Measurements from ENCODE around the gene TADA2B. TPM values are rescaled to one million over a fixed set of nuclear protein-coding genes. Genes with fewer than 3 reads are reported as not detected.
A peak's percentile ranks its signal among the peaks of the same experiment; 100 is the strongest.

TADA2B gene
- total RNA-seq, 1 donor from 2014 or later, result 19.8 TPM

DNA sequence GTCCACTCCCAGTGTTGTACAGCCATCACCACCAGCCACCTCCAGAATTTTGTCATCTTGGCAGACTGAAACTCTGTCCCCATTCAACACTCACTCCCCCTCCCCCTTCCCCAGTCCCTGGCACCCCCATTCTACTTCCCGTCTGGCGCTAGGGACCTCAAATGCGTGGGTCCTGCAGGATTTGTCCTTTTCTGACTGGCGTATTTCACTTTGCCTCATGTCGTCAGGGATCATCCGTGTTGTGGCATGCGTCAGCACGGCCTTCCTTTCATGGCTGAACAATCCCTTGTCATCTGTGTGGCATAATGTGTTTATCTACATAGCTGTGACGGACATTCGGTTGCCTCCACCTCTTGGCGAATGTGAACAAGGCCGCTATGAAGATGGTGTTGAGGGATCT is 5.5 kb downstream of the TADA2B start:
- Mint-ChIP-seq H3K9me3 (ENCODE audit: unreplicated experiment) (no peaks in the 10 kb centered on the region), H3K4me1 (ENCODE audit: low read depth, unreplicated experiment) (peaks cover 28% of the 10 kb centered on the region), H3K27me3 (ENCODE audit: low read depth, unreplicated experiment) (no peaks in the 10 kb centered on the region), H3K36me3 (ENCODE audit: low read depth, unreplicated experiment) (peaks cover 10% of the 10 kb centered on the region), H3K27ac (ENCODE audit: unreplicated experiment) (no peak overlapping the region), H3K4me3 (ENCODE audit: unreplicated experiment) (no peak overlapping the region)
- Histone ChIP-seq H3K4me1 (ENCODE audit: insufficient read depth, low read length) (peaks cover 10% of the 10 kb centered on the region), H3K4me3 (ENCODE audit: insufficient read depth, low read depth, low read length) (no peak overlapping the region), H2AFZ (ENCODE audit: low read depth, low read length) (no peak overlapping the region), H3K79me2 (ENCODE audit: insufficient read depth, low read length) (peaks cover 96% of the 10 kb centered on the region), H3K36me3 (ENCODE audit: insufficient read depth, low read length) (no peaks in the 10 kb centered on the region), H4K20me1 (ENCODE audit: insufficient read depth, low read length) (peaks cover 96% of the 10 kb centered on the region), H3K9me3 (ENCODE audit: insufficient read depth, low read depth, low read length) (no peaks in the 10 kb centered on the region), H3K27me3 (ENCODE audit: insufficient read depth, low read length) (no peaks in the 10 kb centered on the region), H3K4me2 (ENCODE audit: low read length) (no peak overlapping the region), H3K27ac (ENCODE audit: low read depth, low read length) (no peak overlapping the region), H3K9ac (ENCODE audit: low read length) (no peak overlapping the region)
- TF ChIP-seq EZH2 (IDR thresholded peaks at IDR 0.05; ENCODE audit: insufficient read depth, low read length), result no peak
- TF ChIP-seq, protein P1, sequence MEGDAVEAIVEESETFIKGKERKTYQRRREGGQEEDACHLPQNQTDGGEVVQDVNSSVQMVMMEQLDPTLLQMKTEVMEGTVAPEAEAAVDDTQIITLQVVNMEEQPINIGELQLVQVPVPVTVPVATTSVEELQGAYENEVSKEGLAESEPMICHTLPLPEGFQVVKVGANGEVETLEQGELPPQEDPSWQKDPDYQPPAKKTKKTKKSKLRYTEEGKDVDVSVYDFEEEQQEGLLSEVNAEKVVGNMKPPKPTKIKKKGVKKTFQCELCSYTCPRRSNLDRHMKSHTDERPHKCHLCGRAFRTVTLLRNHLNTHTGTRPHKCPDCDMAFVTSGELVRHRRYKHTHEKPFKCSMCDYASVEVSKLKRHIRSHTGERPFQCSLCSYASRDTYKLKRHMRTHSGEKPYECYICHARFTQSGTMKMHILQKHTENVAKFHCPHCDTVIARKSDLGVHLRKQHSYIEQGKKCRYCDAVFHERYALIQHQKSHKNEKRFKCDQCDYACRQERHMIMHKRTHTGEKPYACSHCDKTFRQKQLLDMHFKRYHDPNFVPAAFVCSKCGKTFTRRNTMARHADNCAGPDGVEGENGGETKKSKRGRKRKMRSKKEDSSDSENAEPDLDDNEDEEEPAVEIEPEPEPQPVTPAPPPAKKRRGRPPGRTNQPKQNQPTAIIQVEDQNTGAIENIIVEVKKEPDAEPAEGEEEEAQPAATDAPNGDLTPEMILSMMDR (IDR thresholded peaks at IDR 0.05; ENCODE audit: insufficient read depth, low read depth, low read length), result no peak
- FAIRE-seq (no peak), DNase-seq (ENCODE audit: low read depth) (no peak)

- H3K36me3 ChIP-seq (ENCODE audit: insufficient read depth, low read length), result no peaks in the 10 kb centered on the region
- H3K4me1 ChIP-seq (ENCODE audit: insufficient read depth, low read length), result peaks cover 10% of the 10 kb centered on the region
- H3K4me1 Mint-ChIP-seq (ENCODE audit: low read depth, unreplicated experiment), result peaks cover 28% of the 10 kb centered on the region
- no peak overlapping the region for H3K9ac ChIP-seq (ENCODE audit: low read length)
- no peak overlapping the region for H3K27ac Mint-ChIP-seq (ENCODE audit: unreplicated experiment)
- peaks cover 96% of the 10 kb centered on the region for H3K79me2 ChIP-seq (ENCODE audit: insufficient read depth, low read length)
- no peak overlapping the region for H3K4me3 ChIP-seq (ENCODE audit: insufficient read depth, low read depth, low read length)
- H3K27ac ChIP-seq (ENCODE audit: low read depth, low read length), result no peak overlapping the region
- no peaks in the 10 kb centered on the region for H3K27me3 Mint-ChIP-seq (ENCODE audit: low read depth, unreplicated experiment)
- peaks cover 15% of the 10 kb centered on the region for H3K36me3 Mint-ChIP-seq (ENCODE audit: low read depth, unreplicated experiment)
- no peak for TF ChIP-seq EZH2 (IDR thresholded peaks at IDR 0.05; ENCODE audit: insufficient read depth, low read length)
- TF ChIP-seq, protein P1 (IDR thresholded peaks at IDR 0.05; ENCODE audit: insufficient read depth, low read depth, low read length), result no peak
- no peak overlapping the region for H2AFZ ChIP-seq (ENCODE audit: low read depth, low read length)
- peaks cover 96% of the 10 kb centered on the region for H4K20me1 ChIP-seq (ENCODE audit: insufficient read depth, low read length)
- H3K9me3 Mint-ChIP-seq (ENCODE audit: unreplicated experiment), result no peaks in the 10 kb centered on the region
- no peak for FAIRE-seq
- H3K9me3 ChIP-seq (ENCODE audit: insufficient read depth, low read depth, low read length), result no peaks in the 10 kb centered on the region
- H3K4me3 Mint-ChIP-seq (ENCODE audit: unreplicated experiment), result peak overlapping the region; percentile 45
- no peak for DNase-seq (ENCODE audit: low read depth)
- H3K27me3 ChIP-seq (ENCODE audit: insufficient read depth, low read length), result no peaks in the 10 kb centered on the region
- H3K4me2 ChIP-seq (ENCODE audit: low read length), result no peak overlapping the region
These were observed 6.1 kb downstream of the TADA2B start for GRCh38 chr4:7049295-7049694.

- DNase-seq (ENCODE audit: low read depth), result no peak
These were observed 6.6 kb downstream of the TADA2B start for GRCh38 chr4:7049739-7050138.

More at GRCh38 chr4:7049739-7050138, 6.6 kb downstream of the TADA2B start:
- Histone ChIP-seq H3K36me3 (ENCODE audit: insufficient read depth, low read length) (no peaks in the 10 kb centered on the region), H3K9me3 (ENCODE audit: insufficient read depth, low read depth, low read length) (no peaks in the 10 kb centered on the region), H3K27ac (ENCODE audit: low read depth, low read length) (no peak overlapping the region), H3K4me2 (ENCODE audit: low read length) (no peak overlapping the region), H4K20me1 (ENCODE audit: insufficient read depth, low read length) (peaks cover 93% of the 10 kb centered on the region), H2AFZ (ENCODE audit: low read depth, low read length) (no peak overlapping the region), H3K79me2 (ENCODE audit: insufficient read depth, low read length) (peaks cover 92% of the 10 kb centered on the region), H3K4me3 (ENCODE audit: insufficient read depth, low read depth, low read length) (no peak overlapping the region), H3K9ac (ENCODE audit: low read length) (no peak overlapping the region), H3K4me1 (ENCODE audit: insufficient read depth, low read length) (peaks cover 5% of the 10 kb centered on the region), H3K27me3 (ENCODE audit: insufficient read depth, low read length) (no peaks in the 10 kb centered on the region)
- Mint-ChIP-seq H3K27me3 (ENCODE audit: low read depth, unreplicated experiment) (no peaks in the 10 kb centered on the region), H3K4me3 (ENCODE audit: unreplicated experiment) (peak overlapping the region; percentile 45), H3K9me3 (ENCODE audit: unreplicated experiment) (no peaks in the 10 kb centered on the region), H3K27ac (ENCODE audit: unreplicated experiment) (no peak overlapping the region), H3K36me3 (ENCODE audit: low read depth, unreplicated experiment) (peaks cover 16% of the 10 kb centered on the region), H3K4me1 (ENCODE audit: low read depth, unreplicated experiment) (peaks cover 25% of the 10 kb centered on the region)
- TF ChIP-seq, protein P1 (IDR thresholded peaks at IDR 0.05; ENCODE audit: insufficient read depth, low read depth, low read length), result no peak
- TF ChIP-seq EZH2 (IDR thresholded peaks at IDR 0.05; ENCODE audit: insufficient read depth, low read length), result no peak
- FAIRE-seq, result no peak

All from astrocyte (in vitro differentiated cells and primary cell).